Activated naive CD4-positive, alpha-beta T cell treated with anti-CD3 and anti-CD28 coated beads, Interleukin-2, amount 10 ng/mL, durations not matched to agents 7 days and 5 days (primary cell): ENCODE data around the gene EMC1.
A peak's percentile ranks its signal among the peaks of the same experiment; 100 is the strongest.

Experiments used
- CTCF ChIA-PET: fragments of 350-600 bp; sonication (Branson Sonifier 250); formaldehyde crosslinking; loops from one replicate; lab custom pipeline; 2021; ENCODE audit warnings: antibody characterized with exemption; lab: Charles Lee
- DNase-seq: peaks from one replicate; pipeline ENCODE4 v3.0.0-alpha.2; 2020
- H3K27ac Mint-ChIP-seq: one replicate; pipeline ENCODE4 v1.8.0; 2021; ENCODE audit warnings: mild to moderate bottlenecking, moderate library complexity, mixed read lengths
- H3K27me3 Mint-ChIP-seq: one replicate; pipeline ENCODE4 v1.8.0; 2021; ENCODE audit warnings: mild to moderate bottlenecking, mixed read lengths
- H3K36me3 Mint-ChIP-seq: one replicate; pipeline ENCODE4 v1.8.0; 2021; ENCODE audit warnings: mixed read lengths
- H3K4me1 Mint-ChIP-seq: one replicate; pipeline ENCODE4 v1.8.0; 2021; ENCODE audit warnings: mixed read lengths
- H3K4me3 Mint-ChIP-seq: one replicate; pipeline ENCODE4 v1.8.0; 2021; ENCODE audit warnings: mild to moderate bottlenecking, moderate library complexity, mixed read lengths
- H3K9me3 Mint-ChIP-seq: one replicate; pipeline ENCODE4 v1.8.0; 2021; ENCODE audit warnings: mixed read lengths

EMC1 gene

DNA sequence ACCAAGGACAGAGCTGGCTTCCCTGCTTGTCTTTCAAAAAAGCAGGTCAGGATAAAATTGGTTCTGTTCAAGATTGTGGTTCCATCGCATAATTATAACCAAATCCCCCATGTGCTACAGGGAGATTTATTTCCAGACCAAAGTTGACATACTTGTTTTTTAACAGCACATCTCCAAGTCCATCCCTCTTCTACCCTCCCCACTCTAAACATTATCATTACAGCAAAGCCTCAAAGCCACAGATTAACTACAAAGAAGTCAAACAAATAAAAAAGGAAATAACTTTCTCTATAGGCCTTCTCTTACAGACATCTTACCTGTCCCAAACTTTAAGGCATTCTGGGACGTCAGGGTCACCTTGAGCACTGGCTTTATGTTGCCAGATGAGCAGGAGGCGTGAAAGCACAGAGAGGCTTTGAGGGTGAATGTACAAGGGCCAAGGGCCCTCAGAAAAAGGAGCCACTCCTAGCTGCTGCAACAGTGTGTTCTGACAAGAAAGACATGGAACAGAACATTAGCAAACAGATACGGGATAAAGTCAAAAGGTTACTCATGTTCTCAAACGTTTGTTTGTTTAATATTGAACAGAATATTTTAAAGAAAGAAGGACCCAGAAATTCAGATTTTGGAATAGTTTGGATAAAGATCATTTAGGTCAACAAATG lies 72.5 kb downstream of the EMC1 start:
- Mint-ChIP-seq H3K4me1 (peaks cover 31% of the 10 kb centered on the region), H3K27me3 (no peaks in the 10 kb centered on the region), H3K27ac (peak overlapping the region; percentile 92), H3K36me3 (peaks cover 82% of the 10 kb centered on the region), H3K4me3 (no peak overlapping the region), H3K9me3 (peaks cover 2% of the 10 kb centered on the region)
- DNase-seq: no peak
- CTCF ChIA-PET: interaction anchor here (1.0 to 3.0 kb wide), 8 partner anchors 9 to 524 kb away, joined by 3 to 17 read pairs (median 4); partner anchors contain the start of gene UBR4

DNA sequence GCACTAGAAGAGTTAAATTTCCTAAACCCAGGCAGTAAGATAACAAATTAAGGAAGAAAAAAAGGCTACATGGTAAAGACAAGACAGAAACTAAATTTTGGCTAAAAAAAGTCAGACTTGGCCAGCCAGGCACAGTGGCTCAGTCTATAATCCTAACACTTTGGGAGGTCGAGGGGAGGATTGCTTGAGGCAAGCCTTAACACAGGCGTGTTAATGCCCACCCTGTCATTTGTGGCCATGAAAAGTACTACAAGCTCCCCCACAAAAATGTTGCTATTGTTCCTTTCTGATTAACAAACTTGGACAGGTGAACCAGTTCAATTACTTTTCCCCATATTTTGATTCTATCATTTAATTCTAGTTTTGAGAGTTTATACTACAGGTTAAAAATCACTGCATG lies 73.5 kb downstream of the EMC1 start:
- Mint-ChIP-seq H3K36me3 (peaks cover 85% of the 10 kb centered on the region), H3K4me1 (peaks cover 31% of the 10 kb centered on the region), H3K9me3 (peaks cover 2% of the 10 kb centered on the region), H3K27me3 (no peaks in the 10 kb centered on the region), H3K27ac (no peak overlapping the region), H3K4me3 (no peak overlapping the region)
- no peak for DNase-seq
- CTCF ChIA-PET: interaction anchor here (0.7 to 3.0 kb wide), 2 partner anchors 63 to 620 kb away, joined by 3 to 17 read pairs; no protein-coding TSS in a partner anchor

DNA sequence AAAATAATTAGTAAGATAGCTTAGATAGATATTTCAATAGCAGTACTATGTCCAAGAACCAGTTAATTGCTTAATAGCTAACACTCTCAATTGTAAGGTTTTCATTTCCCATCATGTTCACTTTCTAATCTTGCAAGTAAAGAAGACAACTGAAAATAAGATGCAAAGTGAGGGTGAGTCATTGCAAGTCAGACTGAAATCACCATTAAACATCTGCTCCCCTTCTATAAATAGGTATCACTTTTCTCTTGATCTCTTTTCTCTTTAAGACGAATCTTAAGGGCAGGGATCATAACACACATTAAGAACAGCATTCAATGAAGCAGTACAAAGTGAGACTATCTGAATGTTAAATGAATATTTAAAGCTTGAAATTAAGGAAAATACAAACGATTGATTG lies 81.7 kb downstream of the EMC1 start:
- DNase-seq: no peak
- no peaks in the 10 kb centered on the region for H3K27me3 Mint-ChIP-seq
- H3K36me3 Mint-ChIP-seq: peaks cover 73% of the 10 kb centered on the region
- no peak overlapping the region for H3K4me3 Mint-ChIP-seq
- no peaks in the 10 kb centered on the region for H3K9me3 Mint-ChIP-seq
- H3K4me1 Mint-ChIP-seq: no peaks in the 10 kb centered on the region
- CTCF ChIA-PET: interaction anchor here (1.4 kb wide), 1 partner anchor 10 kb away, joined by 8 read pairs; no protein-coding TSS in a partner anchor
- no peak overlapping the region for H3K27ac Mint-ChIP-seq

DNA sequence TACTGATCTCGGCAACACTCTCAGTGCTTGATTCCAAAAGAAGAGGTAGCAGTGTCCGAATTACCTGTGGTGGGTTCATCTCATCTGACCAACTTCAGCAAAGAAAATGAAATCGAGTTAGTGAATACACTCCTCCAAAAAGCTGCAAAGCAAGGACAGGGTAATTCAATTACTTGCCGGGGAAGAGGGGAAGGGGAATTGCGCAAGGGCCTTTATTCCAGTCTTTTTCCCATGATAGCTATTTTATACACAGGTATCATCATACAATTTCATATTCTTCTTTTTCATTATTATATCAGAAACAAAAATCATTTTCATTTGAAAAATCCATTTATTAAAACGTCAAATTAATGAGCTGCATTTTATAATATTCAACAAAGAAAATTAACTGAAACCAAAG lies 84.2 kb downstream of the EMC1 start:
- H3K4me3 Mint-ChIP-seq: no peak overlapping the region
- H3K9me3 Mint-ChIP-seq: no peaks in the 10 kb centered on the region
- CTCF ChIA-PET: no interaction called here
- no peaks in the 10 kb centered on the region for H3K4me1 Mint-ChIP-seq
- peaks cover 74% of the 10 kb centered on the region for H3K36me3 Mint-ChIP-seq
- no peak for DNase-seq
- no peaks in the 10 kb centered on the region for H3K27me3 Mint-ChIP-seq
- no peak overlapping the region for H3K27ac Mint-ChIP-seq

DNA sequence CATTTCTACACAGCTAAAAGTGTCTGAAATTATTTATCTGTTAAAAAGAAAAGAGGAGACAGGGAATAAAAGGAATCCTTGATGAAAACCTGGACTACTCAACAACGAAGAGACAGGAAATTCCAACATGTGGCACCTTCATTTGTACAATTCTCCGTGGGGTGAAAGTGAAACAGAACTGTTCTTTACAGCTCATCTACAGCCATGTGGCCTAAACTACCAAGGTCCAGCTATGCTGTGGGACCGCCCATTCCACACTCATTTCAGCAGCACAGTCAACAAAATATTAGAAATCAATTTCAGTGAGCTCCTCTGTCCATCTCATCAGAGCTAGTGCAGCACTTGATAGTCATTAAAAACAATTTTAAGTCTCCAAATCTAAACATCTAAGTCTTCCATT lies 85.3 kb downstream of the EMC1 start:
- H3K27ac Mint-ChIP-seq: no peak overlapping the region
- CTCF ChIA-PET: interaction anchor here (0.8 kb wide), 1 partner anchor 282 kb away, joined by 4 read pairs; no protein-coding TSS in a partner anchor

More for the DNA sequence above, 85.3 kb downstream of the EMC1 start:
- H3K9me3 Mint-ChIP-seq: no peaks in the 10 kb centered on the region
- H3K27me3 Mint-ChIP-seq: no peaks in the 10 kb centered on the region
- H3K4me3 Mint-ChIP-seq: no peak overlapping the region
- no peak for DNase-seq
- no peaks in the 10 kb centered on the region for H3K4me1 Mint-ChIP-seq
- peaks cover 73% of the 10 kb centered on the region for H3K36me3 Mint-ChIP-seq
